WI38 (cell line): Measurements from ENCODE around the gene MAPK8IP2.
A peak's percentile ranks its signal among the peaks of the same experiment; 100 is the strongest.

Source experiments
- H3K4me3 ChIP-seq: 2 replicates; pipeline ENCODE4 v1.5.1; 2011; ENCODE audit warnings: low read depth, mild to moderate bottlenecking, control low read depth, low read length
- CTCF ChIP-seq: IDR thresholded peaks from 2 replicates; pipeline ENCODE4 v1.5.1; 2012; ENCODE audit warnings: low read depth, mild to moderate bottlenecking, control low read depth, low read length

MAPK8IP2 gene

DNA sequence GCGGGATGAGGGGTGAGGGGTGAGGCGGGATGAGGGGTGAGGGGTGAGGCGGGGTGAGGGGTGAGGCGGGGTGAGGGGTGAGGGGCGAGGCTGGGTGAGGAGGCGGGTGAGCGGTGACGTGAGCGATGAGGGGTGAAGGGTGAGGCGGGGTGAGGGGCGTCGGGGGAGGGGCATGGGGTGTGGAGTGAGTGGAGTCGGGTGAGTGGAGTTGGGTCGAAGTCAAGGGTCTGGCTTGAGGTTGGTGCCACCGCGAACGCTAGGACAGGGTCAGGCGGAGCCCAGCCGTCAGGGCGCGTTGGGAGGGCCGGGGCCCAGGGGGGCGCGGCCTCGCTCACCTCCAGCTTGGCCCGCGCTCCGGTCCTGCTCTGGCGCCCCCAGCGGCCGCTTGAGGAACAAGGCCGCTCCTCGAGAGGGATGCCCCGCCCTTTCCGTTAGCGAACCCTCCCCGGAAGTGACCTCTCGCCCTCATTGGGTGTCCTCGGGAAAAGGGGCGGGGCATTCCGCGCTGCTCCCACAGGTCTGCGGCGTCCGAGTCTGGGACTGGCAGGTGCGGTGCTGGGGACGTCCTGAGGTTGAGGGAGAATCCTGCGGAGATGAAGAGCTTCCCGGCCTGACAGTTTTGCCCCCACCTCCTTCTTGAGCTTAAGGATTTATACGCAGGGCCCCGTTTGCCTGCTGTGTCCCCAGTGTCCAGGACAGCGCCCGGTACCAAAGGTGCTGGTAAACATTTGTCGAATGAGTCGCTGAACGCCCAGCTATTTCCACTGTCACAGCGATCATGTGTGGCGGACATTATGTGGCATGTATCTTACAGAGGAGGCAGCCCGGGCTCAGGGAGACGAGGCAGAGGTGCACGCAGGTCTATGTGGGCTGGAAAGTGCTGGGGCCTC lies 37.8 kb upstream of the MAPK8IP2 start, which contains the start of gene SYCE3:
Gene SYCE3 (minus strand): TSS at position 397 of the 890 bp plus-strand sequence. CDS start 6,514 bp downstream, outside the sequence.
- peak; percentile 89 for TF ChIP-seq CTCF
- H3K4me3 ChIP-seq, result peak within 1 kb of the TSS; percentile 61

DNA sequence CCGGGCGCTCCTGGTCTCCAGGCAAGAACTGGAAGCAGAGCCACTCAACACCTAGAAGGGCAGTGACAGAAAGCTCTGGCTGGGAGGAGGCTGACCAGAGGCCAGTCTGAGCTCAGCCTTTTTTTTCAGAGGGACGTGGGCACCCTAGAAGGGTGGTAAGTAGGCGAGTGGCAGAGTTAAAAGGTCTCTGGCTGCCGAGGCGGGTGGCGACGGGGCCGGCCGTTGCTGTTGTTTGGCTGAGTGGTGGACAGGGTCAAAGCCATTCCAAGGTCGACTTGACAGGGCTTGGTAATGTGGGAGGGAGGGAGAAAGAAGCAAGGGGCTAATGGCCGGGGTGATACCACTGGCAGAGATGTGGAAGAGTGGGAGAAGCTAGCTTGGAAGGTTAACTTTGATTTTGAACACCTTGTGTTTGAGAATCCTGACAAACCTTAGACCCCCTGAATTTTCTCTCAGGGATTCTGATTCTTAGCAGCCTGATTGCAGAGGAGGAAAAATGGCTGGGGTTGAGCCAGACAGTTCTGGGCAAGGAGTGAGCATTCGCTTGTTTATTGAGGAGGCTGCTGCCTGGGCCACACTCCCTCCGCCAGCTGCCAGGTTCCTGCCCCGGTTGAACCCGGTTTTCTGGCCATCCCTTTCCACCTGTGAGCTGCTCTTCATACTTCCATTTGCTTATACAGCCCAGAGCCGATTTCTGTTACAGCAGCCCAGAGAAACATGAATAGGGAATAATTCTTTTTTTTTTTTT lies 37.0 kb upstream of the MAPK8IP2 start:
- H3K4me3 ChIP-seq, result peak overlapping the region; percentile 61
- no peak for TF ChIP-seq CTCF

- TF ChIP-seq CTCF, result no peak
Measured at GRCh38 chr22:50564289-50564688, 36.3 kb upstream of the MAPK8IP2 start.

GRCh38 chr22:50567721-50568252 lies 32.8 kb upstream of the MAPK8IP2 start:
- TF ChIP-seq CTCF, result no peak
- no peak overlapping the region for H3K4me3 ChIP-seq

More at GRCh38 chr22:50564289-50564688, 36.3 kb upstream of the MAPK8IP2 start:
- H3K4me3 ChIP-seq, result no peak overlapping the region

DNA sequence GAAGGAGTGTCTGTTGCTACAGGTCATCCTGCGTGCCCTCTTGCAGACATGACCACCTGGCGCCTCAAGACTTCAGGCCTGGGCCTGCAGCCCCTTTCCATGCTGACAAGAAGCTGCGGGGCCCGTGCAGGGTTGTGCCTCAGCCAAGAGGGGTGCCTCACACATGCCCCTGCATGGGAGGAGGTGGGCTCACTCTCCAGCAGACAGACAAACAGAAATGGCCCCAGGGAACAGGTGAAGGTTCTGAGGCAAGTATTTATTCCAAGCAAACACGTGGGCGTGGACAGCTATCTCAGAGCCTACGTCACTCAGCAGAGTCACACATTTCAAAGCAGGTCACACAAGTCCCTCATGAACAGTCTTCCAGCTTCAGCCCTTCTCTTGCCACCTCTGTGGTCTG lies 32.0 kb upstream of the MAPK8IP2 start:
- no peak for TF ChIP-seq CTCF

DNA sequence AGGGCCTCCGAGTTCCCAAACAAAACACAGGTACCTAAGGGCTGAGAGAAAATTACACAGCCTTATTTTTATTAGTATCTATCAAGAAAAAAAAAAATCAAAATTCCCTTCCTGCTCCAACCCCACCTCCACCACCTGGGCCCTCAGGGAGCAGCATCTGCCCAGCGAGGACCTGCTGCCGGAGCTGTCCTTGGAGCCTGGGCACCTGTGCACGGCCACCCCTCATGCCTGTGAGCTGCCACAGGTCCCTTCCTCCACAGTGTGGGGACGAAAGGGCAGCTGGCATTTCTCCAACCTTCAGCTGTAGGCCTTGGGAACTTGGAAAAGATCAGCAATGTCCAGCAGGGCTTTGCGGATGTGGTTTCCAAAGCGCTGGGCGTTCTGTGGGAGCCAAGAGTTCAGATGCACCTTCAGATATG lies 31.5 kb upstream of the MAPK8IP2 start:
- TF ChIP-seq CTCF, result no peak
- no peak overlapping the region for H3K4me3 ChIP-seq

More for the DNA sequence above, 32.0 kb upstream of the MAPK8IP2 start:
- H3K4me3 ChIP-seq, result no peak overlapping the region
